ENCODE measurements around the gene PHACTR3.

PHACTR3 gene

DNA sequence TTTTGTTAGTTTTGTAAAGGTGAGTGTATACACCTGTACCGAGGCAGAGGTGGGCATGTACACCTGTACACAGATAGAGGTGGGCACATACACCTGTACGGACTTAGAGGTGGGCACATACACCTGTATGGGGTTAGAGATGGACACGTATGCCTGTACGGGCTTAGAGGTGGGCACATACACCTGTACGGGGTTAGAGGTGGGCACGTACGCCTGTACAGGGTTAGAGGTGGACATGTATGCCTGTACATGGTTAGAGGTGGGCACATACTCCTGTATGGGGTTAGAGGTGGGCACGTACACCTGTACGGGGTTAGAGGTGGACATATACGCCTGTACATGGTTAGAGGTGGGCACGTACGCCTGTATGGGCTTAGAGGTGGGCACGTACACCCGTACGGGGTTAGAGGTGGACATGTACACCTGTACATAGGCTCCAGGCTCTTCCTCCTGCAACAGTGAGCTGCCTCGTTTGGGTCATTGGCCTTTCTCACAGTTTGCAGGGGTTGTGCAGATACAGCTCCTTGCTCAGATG lies 63.7 kb downstream of the PHACTR3 start:
- WGBS, result 89% methylated on average over 16 of the region's 16 CpGs
- no peaks in the 10 kb centered on the region for H3K27me3 ChIP-seq (ENCODE audit: insufficient read depth, low read length)
- no peak overlapping the region for H3K4me3 ChIP-seq (ENCODE audit: low read length)
- H3K4me1 ChIP-seq (ENCODE audit: insufficient read depth, low read length), result no peaks in the 10 kb centered on the region
- peaks cover 84% of the 10 kb centered on the region for H3K9me3 ChIP-seq (ENCODE audit: insufficient read depth, low read depth, low read length)
- no peak overlapping the region for H3K27ac ChIP-seq (ENCODE audit: low read depth, low read length)
- no peak overlapping the region for H3K9ac ChIP-seq (ENCODE audit: low read depth, low read length)
- H3K36me3 ChIP-seq (ENCODE audit: insufficient read depth, low read length), result no peaks in the 10 kb centered on the region

DNA sequence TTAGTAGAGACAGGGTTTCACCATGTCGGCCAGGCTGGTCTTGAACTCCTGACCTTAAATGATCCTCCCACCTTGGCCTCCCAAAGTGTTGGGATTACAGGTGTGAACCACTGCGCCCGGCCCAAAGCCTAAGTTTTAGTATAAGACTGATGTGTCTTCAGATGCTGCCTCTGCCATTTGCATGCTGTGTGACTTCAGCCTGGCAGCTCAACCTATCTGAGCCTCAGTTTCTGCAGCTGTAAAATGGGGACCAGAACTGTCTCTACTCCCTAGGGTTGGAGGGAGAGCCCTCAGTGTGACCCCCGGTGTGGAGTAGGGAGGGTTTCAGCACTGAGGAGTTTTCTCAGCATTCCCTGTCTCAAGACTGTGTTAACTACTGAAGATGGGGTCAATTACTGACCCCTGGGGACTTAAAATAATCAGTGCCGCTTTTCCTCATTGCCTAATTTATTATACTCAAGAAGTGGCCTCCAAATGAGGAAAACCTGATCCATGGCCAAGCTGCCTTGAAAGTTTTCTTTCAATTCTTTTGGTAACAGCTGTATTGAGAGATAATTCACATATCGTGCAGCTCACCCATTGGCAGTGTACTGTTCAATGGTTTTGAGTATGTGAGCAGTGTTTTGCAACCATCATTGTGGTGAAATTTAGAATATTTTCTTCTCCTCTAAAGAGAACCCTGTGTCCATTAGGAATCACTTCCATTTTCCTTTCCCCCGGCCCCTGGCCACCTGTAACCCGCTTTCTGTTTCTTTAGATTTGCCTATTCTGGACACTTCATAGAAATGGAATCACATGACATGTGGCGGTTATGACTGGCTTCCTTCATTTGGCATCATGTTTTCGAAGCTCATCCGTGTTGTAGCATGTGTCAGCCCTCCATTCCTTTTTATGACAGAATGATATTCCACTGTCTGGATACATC lies 64.8 kb downstream of the PHACTR3 start:
- Histone ChIP-seq H3K36me3 (ENCODE audit: insufficient read depth, low read length) (no peaks in the 10 kb centered on the region), H3K9me3 (ENCODE audit: insufficient read depth, low read depth, low read length) (peaks cover 82% of the 10 kb centered on the region), H3K4me3 (ENCODE audit: low read length) (no peak overlapping the region), H3K27me3 (ENCODE audit: insufficient read depth, low read length) (no peaks in the 10 kb centered on the region), H3K9ac (ENCODE audit: low read depth, low read length) (no peak overlapping the region), H3K4me1 (ENCODE audit: insufficient read depth, low read length) (no peaks in the 10 kb centered on the region), H3K27ac (ENCODE audit: low read depth, low read length) (no peak overlapping the region)
- WGBS, result 84% methylated on average over 11 of the region's 11 CpGs

DNA sequence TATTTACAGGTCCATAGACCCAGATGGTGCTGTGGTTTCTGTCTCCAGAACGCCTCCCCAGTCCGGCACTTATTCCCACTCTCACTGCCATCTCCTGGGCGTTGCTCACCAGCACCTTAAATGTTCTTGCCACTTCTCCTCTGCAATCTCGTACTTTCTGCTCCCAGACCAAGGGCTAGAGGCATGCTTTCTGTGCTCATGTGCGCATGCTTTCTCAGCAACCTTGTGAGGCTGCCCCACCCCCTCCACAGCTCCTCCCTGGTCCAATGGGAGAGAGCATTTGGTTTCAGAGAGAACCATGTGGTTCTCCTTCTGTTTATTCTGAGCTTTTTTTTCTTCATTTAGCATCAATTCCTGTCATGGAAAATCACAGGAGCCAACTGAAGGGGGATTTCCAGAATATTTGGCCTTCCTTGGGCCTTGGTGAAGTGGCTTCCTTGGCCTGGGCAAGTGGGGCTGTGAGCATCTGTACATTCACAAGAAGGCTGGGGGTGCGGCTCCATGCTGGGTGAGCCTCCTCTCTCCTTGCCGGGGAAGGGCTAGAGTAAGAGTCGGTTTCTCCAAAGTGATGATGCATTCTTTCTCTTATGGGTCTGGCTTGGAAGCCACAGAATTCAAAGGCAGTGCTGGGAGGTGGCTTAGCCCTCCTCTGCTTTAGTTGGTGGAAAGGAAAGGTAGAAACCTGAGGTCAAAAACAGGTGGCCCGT lies 66.6 kb downstream of the PHACTR3 start:
- peaks cover 77% of the 10 kb centered on the region for H3K9me3 ChIP-seq (ENCODE audit: insufficient read depth, low read depth, low read length)
- H3K36me3 ChIP-seq (ENCODE audit: insufficient read depth, low read length), result no peaks in the 10 kb centered on the region
- no peaks in the 10 kb centered on the region for H3K4me1 ChIP-seq (ENCODE audit: insufficient read depth, low read length)
- 81% methylated on average over 9 of the region's 9 CpGs for WGBS
- no peaks in the 10 kb centered on the region for H3K27me3 ChIP-seq (ENCODE audit: insufficient read depth, low read length)
- H3K27ac ChIP-seq (ENCODE audit: low read depth, low read length), result no peak overlapping the region
- no peak overlapping the region for H3K9ac ChIP-seq (ENCODE audit: low read depth, low read length)
- no peak overlapping the region for H3K4me3 ChIP-seq (ENCODE audit: low read length)

DNA sequence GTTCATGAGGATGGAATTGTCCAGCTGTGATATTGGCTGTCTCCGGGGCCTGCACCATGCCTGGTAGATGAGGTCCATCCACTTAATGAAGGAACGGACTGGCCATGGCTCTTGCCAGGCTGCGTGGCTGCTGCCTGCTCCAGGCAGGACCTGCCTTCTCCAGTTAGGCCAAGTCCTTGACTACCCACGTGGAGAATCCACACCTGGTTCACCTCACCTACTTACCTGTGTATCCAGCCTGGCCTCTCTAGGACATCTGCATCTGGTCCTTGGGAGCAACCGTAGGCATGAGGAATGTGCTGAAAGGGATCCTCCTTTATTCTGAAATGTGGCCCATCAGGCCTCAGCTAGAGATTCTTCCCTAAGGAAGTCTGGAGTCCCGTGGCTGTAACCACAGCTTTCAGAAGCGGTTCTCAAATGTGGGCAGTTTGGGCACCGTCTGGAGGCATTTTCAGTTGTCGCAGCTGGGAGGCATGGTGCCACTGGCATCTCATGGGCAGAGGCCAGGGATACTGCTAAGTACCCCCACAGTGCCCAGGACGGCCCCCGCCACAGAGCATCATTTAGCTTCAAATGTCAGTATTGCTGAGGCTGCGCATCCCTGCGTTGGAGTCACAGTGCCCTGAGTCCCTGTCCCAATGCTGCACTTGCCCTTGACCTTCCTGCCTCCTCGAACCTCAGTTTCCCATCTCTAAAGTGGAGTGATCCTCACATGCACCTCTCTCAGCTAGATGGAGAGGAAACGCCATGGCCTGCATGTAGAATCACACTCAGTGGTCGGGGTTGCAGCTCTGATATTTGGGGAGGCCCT lies 67.5 kb downstream of the PHACTR3 start:
- Histone ChIP-seq H3K4me1 (ENCODE audit: insufficient read depth, low read length) (no peaks in the 10 kb centered on the region), H3K27me3 (ENCODE audit: insufficient read depth, low read length) (no peaks in the 10 kb centered on the region)
- WGBS, result 88% methylated on average over 16 of the region's 16 CpGs

DNA sequence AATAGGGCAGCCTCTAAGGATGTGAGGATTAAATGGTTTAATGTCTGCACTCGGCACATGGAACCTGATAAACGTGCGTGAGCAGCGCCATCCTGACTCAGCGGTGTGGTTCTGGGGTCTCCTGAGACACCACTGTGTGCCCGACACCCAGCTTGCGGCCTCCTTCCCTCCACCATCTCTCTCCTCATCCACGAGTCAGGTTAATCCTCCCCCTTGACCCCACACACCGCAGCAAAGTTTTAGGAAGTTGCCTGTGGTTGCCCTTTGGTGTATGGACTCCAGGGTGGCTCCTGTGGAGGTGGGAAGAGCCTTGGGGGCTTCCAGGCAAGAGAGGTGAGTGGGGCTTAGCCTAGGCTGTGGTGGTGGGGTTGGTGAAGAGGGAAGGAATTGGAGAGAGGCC lies 68.2 kb downstream of the PHACTR3 start:
- H3K4me3 ChIP-seq (ENCODE audit: low read length), result no peak overlapping the region
- H3K27ac ChIP-seq (ENCODE audit: low read depth, low read length), result no peak overlapping the region
- H3K4me1 ChIP-seq (ENCODE audit: insufficient read depth, low read length), result no peaks in the 10 kb centered on the region
- no peaks in the 10 kb centered on the region for H3K36me3 ChIP-seq (ENCODE audit: insufficient read depth, low read length)
- no peak overlapping the region for H3K9ac ChIP-seq (ENCODE audit: low read depth, low read length)
- peaks cover 76% of the 10 kb centered on the region for H3K9me3 ChIP-seq (ENCODE audit: insufficient read depth, low read depth, low read length)
- 90% methylated on average over 8 of the region's 9 CpGs for WGBS
- no peaks in the 10 kb centered on the region for H3K27me3 ChIP-seq (ENCODE audit: insufficient read depth, low read length)

More for the DNA sequence above, 67.5 kb downstream of the PHACTR3 start:
- H3K36me3 ChIP-seq (ENCODE audit: insufficient read depth, low read length), result no peaks in the 10 kb centered on the region
- peaks cover 76% of the 10 kb centered on the region for H3K9me3 ChIP-seq (ENCODE audit: insufficient read depth, low read depth, low read length)
- H3K4me3 ChIP-seq (ENCODE audit: low read length), result no peak overlapping the region
- H3K27ac ChIP-seq (ENCODE audit: low read depth, low read length), result no peak overlapping the region
- no peak overlapping the region for H3K9ac ChIP-seq (ENCODE audit: low read depth, low read length)

DNA sequence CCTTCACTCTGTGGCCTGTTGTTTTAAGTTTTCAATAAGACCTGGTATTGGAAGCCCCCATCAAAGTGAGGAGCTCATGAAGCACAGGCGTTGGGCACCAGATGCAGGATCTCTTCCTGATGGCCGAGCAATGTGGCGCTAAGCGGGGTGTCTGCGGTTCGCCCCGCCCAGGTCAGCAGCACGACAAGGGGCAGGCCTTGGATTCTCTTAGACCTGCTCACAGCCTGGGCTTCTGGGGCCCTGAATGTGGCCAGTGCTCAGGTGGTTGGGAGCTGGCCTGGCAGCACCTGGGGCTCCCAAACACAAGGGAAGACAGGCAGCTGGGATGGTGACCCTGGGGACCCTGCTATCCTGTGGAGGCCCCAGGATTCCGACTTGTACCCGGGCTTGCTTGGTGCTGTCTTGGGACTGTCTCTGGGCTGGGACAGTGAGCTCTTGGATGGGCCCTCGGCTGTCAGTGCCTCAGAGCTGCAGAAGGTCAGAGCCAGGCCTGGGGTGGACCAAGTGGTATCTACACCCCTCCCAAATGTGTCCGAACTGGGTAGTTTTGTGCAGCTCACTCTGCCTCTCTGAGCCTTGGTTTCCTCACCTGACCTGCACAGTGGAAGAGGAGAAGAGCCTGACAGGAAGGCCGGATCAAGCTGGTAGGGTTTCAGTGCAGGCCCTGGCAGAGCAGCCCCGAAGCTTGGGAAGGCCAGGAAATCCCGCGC lies 69.1 kb downstream of the PHACTR3 start:
- H3K9ac ChIP-seq (ENCODE audit: low read depth, low read length), result no peak overlapping the region
- H3K27ac ChIP-seq (ENCODE audit: low read depth, low read length), result no peak overlapping the region
- no peak overlapping the region for H3K4me3 ChIP-seq (ENCODE audit: low read length)
- peaks cover 76% of the 10 kb centered on the region for H3K9me3 ChIP-seq (ENCODE audit: insufficient read depth, low read depth, low read length)
- no peaks in the 10 kb centered on the region for H3K4me1 ChIP-seq (ENCODE audit: insufficient read depth, low read length)
- 88% methylated on average over 16 of the region's 16 CpGs for WGBS
- H3K36me3 ChIP-seq (ENCODE audit: insufficient read depth, low read length), result no peaks in the 10 kb centered on the region
- H3K27me3 ChIP-seq (ENCODE audit: insufficient read depth, low read length), result no peaks in the 10 kb centered on the region

DNA sequence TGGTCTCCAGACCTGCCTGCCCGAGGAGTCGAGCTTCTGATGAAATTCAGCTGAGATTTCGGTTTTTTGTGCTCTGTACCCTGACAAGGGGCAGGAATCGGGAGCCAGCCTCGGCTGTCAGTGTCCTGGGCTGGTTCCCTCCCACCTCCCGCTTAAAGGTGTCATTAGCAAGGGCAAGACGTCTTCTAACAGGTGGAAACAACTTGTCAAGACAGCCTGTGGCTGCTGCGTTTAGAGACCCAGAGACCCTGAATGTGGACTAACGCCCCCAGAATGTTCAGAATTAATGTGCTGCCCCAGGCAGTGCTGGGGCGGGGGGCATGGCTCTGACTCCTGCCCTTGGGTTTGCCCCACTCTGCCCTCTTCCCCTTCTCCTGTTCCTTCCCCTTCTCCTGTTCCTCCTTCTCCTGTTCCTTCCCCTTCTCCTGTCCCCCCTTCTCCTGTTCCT lies 69.7 kb downstream of the PHACTR3 start:
- 82% methylated on average over 10 of the region's 10 CpGs for WGBS
- H3K4me3 ChIP-seq (ENCODE audit: low read length), result no peak overlapping the region
- no peak overlapping the region for H3K27ac ChIP-seq (ENCODE audit: low read depth, low read length)
- peaks cover 81% of the 10 kb centered on the region for H3K9me3 ChIP-seq (ENCODE audit: insufficient read depth, low read depth, low read length)
- H3K9ac ChIP-seq (ENCODE audit: low read depth, low read length), result no peak overlapping the region
- H3K4me1 ChIP-seq (ENCODE audit: insufficient read depth, low read length), result no peaks in the 10 kb centered on the region
- no peaks in the 10 kb centered on the region for H3K36me3 ChIP-seq (ENCODE audit: insufficient read depth, low read length)
- H3K27me3 ChIP-seq (ENCODE audit: insufficient read depth, low read length), result no peaks in the 10 kb centered on the region

DNA sequence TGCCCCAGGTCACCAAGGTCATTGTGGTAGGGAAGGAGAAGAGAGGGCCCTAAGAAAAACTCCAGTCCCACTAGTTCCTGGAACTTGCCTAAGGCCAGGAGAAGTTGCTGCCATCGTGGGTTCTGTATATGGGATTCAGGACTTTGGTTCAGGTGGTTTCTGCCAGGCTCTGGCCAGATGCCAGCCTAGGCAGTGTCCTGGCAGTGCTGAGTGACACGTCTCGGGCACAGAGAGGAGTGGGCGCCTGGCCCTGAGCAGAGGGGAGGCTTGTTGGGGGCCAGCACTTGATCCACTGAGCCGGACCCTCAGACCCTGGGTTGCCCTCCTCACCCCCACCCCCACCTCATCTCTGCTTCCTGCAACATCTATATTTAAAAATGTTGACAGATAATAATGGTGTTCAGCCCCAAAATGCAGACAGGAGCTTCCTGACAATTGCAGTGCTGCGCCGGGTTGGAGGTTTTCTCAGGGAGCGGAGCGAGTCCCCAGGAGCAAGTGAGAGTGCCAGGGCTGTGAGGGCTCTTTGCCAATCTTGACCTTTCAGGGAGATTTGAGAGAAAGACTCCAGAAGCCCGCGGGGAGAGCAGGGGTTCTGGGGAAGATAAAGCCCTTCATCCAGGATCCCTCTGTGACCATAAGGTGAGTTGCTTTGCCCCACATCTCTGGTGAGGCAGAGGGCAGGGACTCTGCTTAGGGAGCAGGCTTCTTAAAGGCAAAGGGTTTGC lies 71.9 kb downstream of the PHACTR3 start:
- Histone ChIP-seq H3K9ac (ENCODE audit: low read depth, low read length) (no peak overlapping the region), H3K36me3 (ENCODE audit: insufficient read depth, low read length) (no peaks in the 10 kb centered on the region), H3K4me1 (ENCODE audit: insufficient read depth, low read length) (no peaks in the 10 kb centered on the region), H3K27ac (ENCODE audit: low read depth, low read length) (no peak overlapping the region), H3K9me3 (ENCODE audit: insufficient read depth, low read depth, low read length) (peaks cover 80% of the 10 kb centered on the region), H3K27me3 (ENCODE audit: insufficient read depth, low read length) (no peaks in the 10 kb centered on the region), H3K4me3 (ENCODE audit: low read length) (no peak overlapping the region)
- 81% methylated on average over 10 of the region's 11 CpGs for WGBS

DNA sequence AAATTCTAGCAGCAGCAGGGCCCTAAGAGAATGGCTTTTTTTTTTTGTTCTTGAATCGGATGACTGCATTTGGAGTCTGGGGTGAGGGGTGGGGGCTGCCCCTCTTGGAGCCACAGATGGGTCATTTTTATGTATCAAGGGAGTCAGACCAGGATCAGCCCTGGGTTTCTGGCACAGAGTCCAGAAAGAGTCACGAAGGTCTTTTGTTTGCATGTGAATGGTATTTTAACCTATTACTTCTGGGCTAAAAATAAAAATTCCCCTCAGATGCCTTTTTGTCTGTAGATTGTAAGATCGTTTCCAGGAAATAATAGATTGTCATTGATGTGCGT lies 72.5 kb downstream of the PHACTR3 start:
- Histone ChIP-seq H3K9me3 (ENCODE audit: insufficient read depth, low read depth, low read length) (peaks cover 78% of the 10 kb centered on the region), H3K4me1 (ENCODE audit: insufficient read depth, low read length) (no peaks in the 10 kb centered on the region), H3K27ac (ENCODE audit: low read depth, low read length) (no peak overlapping the region), H3K27me3 (ENCODE audit: insufficient read depth, low read length) (no peaks in the 10 kb centered on the region), H3K4me3 (ENCODE audit: low read length) (no peak overlapping the region), H3K9ac (ENCODE audit: low read depth, low read length) (no peak overlapping the region), H3K36me3 (ENCODE audit: insufficient read depth, low read length) (no peaks in the 10 kb centered on the region)
- 49% methylated on average over 4 of the region's 4 CpGs for WGBS

DNA sequence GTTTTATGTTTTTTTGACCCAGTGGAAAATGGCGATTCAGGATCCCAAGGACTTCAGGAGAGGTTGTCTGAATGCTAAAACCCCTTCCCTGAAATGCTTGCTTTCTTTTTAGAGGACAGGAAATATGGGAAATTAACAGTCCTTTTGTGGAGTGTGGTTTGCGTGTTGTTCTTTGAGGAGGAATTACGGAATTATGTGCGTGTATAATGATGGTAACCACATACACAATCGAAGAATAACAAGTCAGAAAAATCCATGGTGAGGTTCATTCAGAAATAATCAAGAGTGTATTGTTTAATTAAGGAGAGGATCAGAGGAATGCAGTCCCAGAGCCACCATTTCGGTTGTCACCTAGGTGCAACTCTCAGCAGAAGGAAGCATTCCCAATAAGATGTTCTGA lies 73.2 kb downstream of the PHACTR3 start:
- Histone ChIP-seq H3K36me3 (ENCODE audit: insufficient read depth, low read length) (no peaks in the 10 kb centered on the region), H3K9me3 (ENCODE audit: insufficient read depth, low read depth, low read length) (peaks cover 75% of the 10 kb centered on the region), H3K9ac (ENCODE audit: low read depth, low read length) (no peak overlapping the region), H3K4me3 (ENCODE audit: low read length) (no peak overlapping the region), H3K27ac (ENCODE audit: low read depth, low read length) (no peak overlapping the region), H3K4me1 (ENCODE audit: insufficient read depth, low read length) (no peaks in the 10 kb centered on the region), H3K27me3 (ENCODE audit: insufficient read depth, low read length) (no peaks in the 10 kb centered on the region)
- 88% methylated on average over 6 of the region's 6 CpGs for WGBS
